NCI-H146 treated with DMSO at 0.1 percent for 48 hours (cell line): ENCODE measurements around the gene ILF2.
"Not testable (repeated sequence)": the region's sequence is repeated elsewhere in the genome, so short reads cannot be mapped to it uniquely, and the experiment has no call there.

ENCODE experiments used
- DNase-seq: peaks from one replicate; lab custom pipeline; 2025; ENCODE audit not compliant: unreplicated experiment; lab: John Stamatoyannopoulos, UW

The ILF2 gene

GRCh38 chr1:153670859-153671627, at the start of gene ILF2:
Gene ILF2 (minus strand): TSS chr1:153670993. CDS start chr1:153670922, 71 bp downstream.
- peak; percentile 99 for DNase-seq

- no peak for DNase-seq
Measured at GRCh38 chr1:153717330-153717729, 46.5 kb upstream of the ILF2 start.

- DNase-seq: not testable (repeated sequence)
Measured at GRCh38 chr1:153716211-153716610, 45.4 kb upstream of the ILF2 start.

GRCh38 chr1:153711026-153711425, 40.2 kb upstream of the ILF2 start:
- DNase-seq: peak; percentile 23

- DNase-seq: no peak
Measured at GRCh38 chr1:153705484-153705883, 34.7 kb upstream of the ILF2 start.

- no peak for DNase-seq
Measured at GRCh38 chr1:153699768-153700167, 29.0 kb upstream of the ILF2 start.

- DNase-seq: no peak
Measured at GRCh38 chr1:153698923-153699714, 28.3 kb upstream of the ILF2 start.

GRCh38 chr1:153698020-153698922, 27.5 kb upstream of the ILF2 start:
- peak; percentile 24 for DNase-seq

- DNase-seq: no peak
Measured at GRCh38 chr1:153697191-153698019, 26.6 kb upstream of the ILF2 start.

- no peak for DNase-seq
Measured at GRCh38 chr1:153696741-153697140, 25.9 kb upstream of the ILF2 start.

GRCh38 chr1:153693466-153693865, 22.7 kb upstream of the ILF2 start:
- no peak for DNase-seq

GRCh38 chr1:153688736-153689328, 18.0 kb upstream of the ILF2 start:
- no peak for DNase-seq

GRCh38 chr1:153688276-153688675, 17.5 kb upstream of the ILF2 start:
- DNase-seq: no peak

GRCh38 chr1:153687346-153688125, 16.7 kb upstream of the ILF2 start:
- DNase-seq: no peak

- DNase-seq: no peak
Measured at GRCh38 chr1:153685544-153686340, 14.9 kb upstream of the ILF2 start.

- no peak for DNase-seq
Measured at GRCh38 chr1:153684892-153685291, 14.1 kb upstream of the ILF2 start.

- DNase-seq: no peak
Measured at GRCh38 chr1:153683854-153684253, 13.1 kb upstream of the ILF2 start.

- DNase-seq: no peak
Measured at GRCh38 chr1:153682730-153683129, 11.9 kb upstream of the ILF2 start.

- no peak for DNase-seq
Measured at GRCh38 chr1:153680120-153680403, 9.3 kb upstream of the ILF2 start.
